GM12892 (cell line): ENCODE data around the gene IFI27.
"Not testable (repeated sequence)": the region's sequence is repeated elsewhere in the genome, so short reads cannot be mapped to it uniquely, and the experiment has no call there.

Experiments used
- DNase-seq: peaks from one replicate; pipeline ENCODE4 v3.0.0; 2011; ENCODE audit not compliant: insufficient read length
- FAIRE-seq: peaks from 2 replicates; lab custom pipeline; 2011; peaks lifted over from hg19 to GRCh38; lab: Jason Lieb, UNC
- POLR2A ChIP-seq: IDR thresholded peaks from 2 replicates; pipeline ENCODE4 v1.6.1; 2011; ENCODE audit warnings: low read depth, low read length, control low read depth
- POLR2AphosphoS5 ChIP-seq: IDR thresholded peaks from 2 replicates; pipeline ENCODE4 v1.6.1; 2011; ENCODE audit warnings: low read depth, low read length, control low read depth
- TAF1 ChIP-seq: IDR thresholded peaks from 2 replicates; pipeline ENCODE4 v1.6.1; 2011; ENCODE audit warnings: low read depth, mild to moderate bottlenecking, control low read depth, low read length, borderline replicate concordance

IFI27 gene

GRCh38 chr14:94144765-94145164, 34.2 kb downstream of the IFI27 start:
- TF ChIP-seq POLR2AphosphoS5 (no peak), TAF1 (no peak)
- no peak for FAIRE-seq
- no peak for DNase-seq

DNA sequence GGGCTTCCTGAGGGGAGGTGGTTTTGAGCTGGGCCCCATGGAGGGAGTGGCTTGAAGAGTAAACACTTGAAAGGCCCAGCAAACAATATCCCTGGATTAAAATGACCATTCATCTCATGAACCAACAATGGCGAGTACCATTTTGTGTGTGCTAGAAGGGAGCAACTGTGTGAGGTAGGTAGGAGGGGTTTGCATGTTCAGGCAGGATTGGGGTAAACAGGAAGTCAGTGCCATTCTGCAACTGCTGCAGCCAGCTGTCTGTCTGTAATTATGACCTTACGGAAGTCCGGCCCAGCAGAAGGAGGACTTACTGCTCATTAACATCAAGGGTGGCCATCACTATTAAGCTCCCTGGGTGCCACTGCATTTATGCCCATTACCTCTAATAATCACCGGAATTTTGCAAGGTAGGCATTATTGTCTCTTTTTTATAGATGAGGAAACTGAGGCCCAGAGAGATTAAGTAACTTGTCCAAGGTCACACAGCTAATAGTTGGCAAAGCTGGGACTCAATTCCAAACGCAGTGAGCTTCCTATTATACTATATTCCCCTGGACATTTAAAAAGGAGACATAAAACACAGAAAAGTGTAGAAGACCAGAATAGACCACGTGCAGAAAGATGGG, 35.5 kb downstream of the IFI27 start:
- DNase-seq = no peak
- TF ChIP-seq POLR2A = no peak
- TF ChIP-seq TAF1 = no peak
- TF ChIP-seq POLR2AphosphoS5 = no peak

DNA sequence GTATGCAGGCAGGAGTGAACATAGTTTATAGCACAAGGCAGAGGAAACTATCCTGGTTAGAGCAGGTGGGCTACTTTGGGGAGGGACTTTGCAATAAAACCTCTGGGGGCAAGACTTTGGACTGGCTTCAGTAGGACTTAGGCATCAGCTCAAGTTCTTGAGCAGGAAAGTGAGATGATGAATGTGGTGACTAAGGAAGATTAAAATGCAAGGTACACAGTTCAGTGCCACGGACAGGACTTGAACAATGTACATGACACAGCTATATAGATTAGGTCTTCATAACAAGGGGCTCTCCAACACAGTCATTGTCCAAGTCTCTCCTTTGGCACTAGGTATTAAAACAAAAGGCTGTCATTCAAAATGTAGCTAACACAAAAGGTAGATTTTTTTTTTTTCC, 42.1 kb downstream of the IFI27 start:
- no peak for DNase-seq
- FAIRE-seq = no peak
- no peak for TF ChIP-seq TAF1
- TF ChIP-seq POLR2AphosphoS5 = no peak
- TF ChIP-seq POLR2A = no peak

More for the DNA sequence above, 35.5 kb downstream of the IFI27 start:
- FAIRE-seq = no peak

- TF ChIP-seq TAF1 (no peak), POLR2AphosphoS5 (no peak), POLR2A (no peak)
- no peak for DNase-seq
- no peak for FAIRE-seq
Measured at GRCh38 chr14:94153750-94154342, 43.3 kb downstream of the IFI27 start.

GRCh38 chr14:94156143-94156542, 45.6 kb downstream of the IFI27 start:
- DNase-seq, FAIRE-seq: not testable (repeated sequence)

DNA sequence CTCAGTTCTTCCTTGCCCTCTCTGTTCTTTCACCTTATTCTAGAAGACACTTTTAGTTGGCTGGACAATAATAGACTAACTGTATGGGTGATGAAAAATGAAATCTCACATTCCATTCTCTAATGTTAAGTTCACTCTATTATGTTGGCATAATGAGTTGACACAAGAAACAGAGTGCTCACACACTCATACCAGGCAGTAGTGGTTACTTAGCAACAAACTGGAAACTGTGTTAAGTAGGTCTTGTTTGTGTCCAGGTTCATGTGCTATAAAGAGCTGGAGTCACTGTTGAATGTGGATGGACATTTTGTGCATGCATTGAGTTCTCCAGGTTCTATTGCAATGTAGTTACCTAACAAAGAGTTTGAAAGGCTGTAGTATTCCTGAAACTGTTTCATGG, 46.7 kb downstream of the IFI27 start:
- DNase-seq (no peak), FAIRE-seq (no peak)
- TF ChIP-seq POLR2AphosphoS5 = no peak
- TF ChIP-seq POLR2A = no peak
- no peak for TF ChIP-seq TAF1

DNA sequence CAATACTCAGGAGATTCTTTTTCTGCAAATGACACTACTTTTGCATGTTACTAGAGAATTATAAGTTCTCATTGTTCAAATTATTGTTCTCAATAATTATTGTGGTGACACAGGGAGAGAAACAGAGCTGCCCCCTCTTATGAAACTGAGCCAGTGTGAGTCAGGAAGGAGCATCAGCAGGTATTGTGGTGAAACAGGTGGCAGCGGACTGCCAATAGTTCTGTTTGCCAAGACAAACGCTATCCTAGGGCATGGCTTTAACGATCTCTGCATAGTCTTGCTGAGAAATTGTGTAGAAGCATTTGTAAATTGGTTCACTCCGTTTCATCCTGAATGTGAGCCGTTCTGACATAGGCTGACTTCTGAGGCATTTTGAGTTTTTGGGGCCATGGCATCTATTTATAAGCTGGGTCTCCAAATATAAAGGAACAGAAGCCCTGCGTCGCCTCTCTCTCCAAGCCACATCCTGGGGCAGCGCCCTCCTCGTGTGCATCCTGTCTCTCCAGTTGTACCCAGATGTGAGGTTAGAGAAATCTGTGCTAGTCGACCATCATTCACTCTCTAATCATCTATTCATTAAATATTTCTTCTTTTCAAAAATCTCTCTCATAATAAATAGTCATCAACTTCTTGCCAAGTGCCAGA, 47.8 kb downstream of the IFI27 start:
- TF ChIP-seq POLR2AphosphoS5 (no peak), TAF1 (no peak), POLR2A (no peak)
- DNase-seq (no peak), FAIRE-seq (no peak)

GRCh38 chr14:94161058-94161457, 50.5 kb downstream of the IFI27 start:
- FAIRE-seq = no peak
- DNase-seq = no peak
- TF ChIP-seq POLR2A (no peak), TAF1 (no peak), POLR2AphosphoS5 (no peak)

- FAIRE-seq (no peak), DNase-seq (no peak)
Measured at GRCh38 chr14:94161981-94162380, 51.4 kb downstream of the IFI27 start.

DNA sequence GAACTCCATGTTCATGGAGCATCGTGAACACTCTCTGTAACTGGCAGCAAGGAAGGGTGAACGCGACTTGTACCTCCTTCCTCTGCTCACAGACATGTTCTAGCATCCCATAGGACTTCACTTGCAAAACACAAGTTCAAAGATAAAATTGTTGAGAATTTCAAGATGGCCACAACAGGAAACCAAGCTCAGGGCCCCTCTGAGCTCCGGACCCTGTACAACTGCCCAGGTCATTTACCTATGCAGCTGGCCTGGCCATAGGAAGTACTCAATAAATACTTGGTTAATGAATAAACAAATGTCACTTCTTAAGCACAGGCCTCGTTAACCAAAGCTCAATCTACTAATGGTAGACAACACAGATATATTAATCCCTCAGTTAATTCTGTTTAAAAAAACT, 51.9 kb downstream of the IFI27 start:
- TF ChIP-seq POLR2AphosphoS5 (no peak), POLR2A (no peak), TAF1 (no peak)
- FAIRE-seq (no peak), DNase-seq (no peak)

More at GRCh38 chr14:94161981-94162380, 51.4 kb downstream of the IFI27 start:
- TF ChIP-seq POLR2A = no peak
- TF ChIP-seq POLR2AphosphoS5 = no peak
- TF ChIP-seq TAF1 = no peak

- no peak for TF ChIP-seq TAF1
- TF ChIP-seq POLR2AphosphoS5 = no peak
- TF ChIP-seq POLR2A = no peak
- DNase-seq = no peak
- no peak for FAIRE-seq
Measured at GRCh38 chr14:94163796-94164195, 53.3 kb downstream of the IFI27 start.
